ENCODE measurements around the gene ZSCAN5B.

ZSCAN5B gene

DNA sequence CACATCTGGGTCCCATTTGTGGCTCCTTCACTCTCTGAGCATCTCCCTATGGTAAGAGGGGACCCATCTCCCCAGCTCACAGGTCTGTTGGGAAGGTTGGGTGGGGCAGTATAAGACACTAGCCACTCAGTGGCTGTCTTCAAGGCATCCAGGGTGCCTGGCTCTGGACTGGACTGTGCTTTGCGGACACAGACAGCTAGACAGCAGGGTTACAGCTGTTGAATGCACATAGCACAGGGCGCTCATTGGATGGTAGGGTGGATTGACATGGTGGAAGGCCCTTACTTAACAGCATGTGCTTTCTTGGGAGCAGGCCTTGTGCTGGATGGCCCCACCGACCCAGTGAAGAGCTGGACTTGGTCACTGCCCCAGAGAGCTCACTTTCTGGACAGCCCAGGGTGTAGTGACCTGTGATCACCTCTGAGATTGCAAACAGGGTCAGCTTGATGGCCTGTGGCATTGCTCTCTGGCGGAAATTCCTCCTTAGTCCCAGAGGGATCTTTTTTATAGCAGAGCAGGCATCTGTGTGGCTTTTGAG lies 54.6 kb downstream of the ZSCAN5B start:
- no peak for TF ChIP-seq CTCF (conservative IDR thresholded peaks at IDR 0.05; ENCODE audit: low read length)
- no peak overlapping the region for H3K4me3 ChIP-seq (ENCODE audit: low read length)
- no peak for DNase-seq (ENCODE audit: low read depth)

GRCh38 chr19:56142087-56142787 lies 55.3 kb downstream of the ZSCAN5B start:
- no peak for DNase-seq (ENCODE audit: low read depth)
- H3K4me3 ChIP-seq (ENCODE audit: low read length): peak overlapping the region; percentile 73
- no peak for TF ChIP-seq CTCF (conservative IDR thresholded peaks at IDR 0.05; ENCODE audit: low read length)

- no peak for TF ChIP-seq CTCF (conservative IDR thresholded peaks at IDR 0.05; ENCODE audit: low read length)
- peak overlapping the region; percentile 73 for H3K4me3 ChIP-seq (ENCODE audit: low read length)
- no peak for DNase-seq (ENCODE audit: low read depth)
These were observed 56.1 kb downstream of the ZSCAN5B start for GRCh38 chr19:56141417-56141993.

GRCh38 chr19:56140583-56141416 lies 56.8 kb downstream of the ZSCAN5B start, which contains the start of gene ZNF444:
Gene ZNF444, plus strand, starts transcription at chr19:56141287. Its CDS starts 5,625 bp downstream, at chr19:56146912.
- peak; percentile 100 for DNase-seq (ENCODE audit: low read depth)
- TF ChIP-seq CTCF (conservative IDR thresholded peaks at IDR 0.05; ENCODE audit: low read length): no peak
- peak within 1 kb of the TSS; percentile 73 for H3K4me3 ChIP-seq (ENCODE audit: low read length)

GRCh38 chr19:56139847-56140582 lies 57.6 kb downstream of the ZSCAN5B start:
- no peak for DNase-seq (ENCODE audit: low read depth)
- H3K4me3 ChIP-seq (ENCODE audit: low read length): peak overlapping the region; percentile 73
- no peak; the same call in 1 of the 2 replicates for TF ChIP-seq CTCF (conservative IDR thresholded peaks at IDR 0.05; ENCODE audit: low read length)

Measured in AG10803 (cell line).